Measurements from ENCODE around the gene TICAM1. TPM values are rescaled to one million over a fixed set of nuclear protein-coding genes. Genes with fewer than 3 reads are reported as not detected.

Gene TICAM1
- total and polyA plus RNA-seq, 2 of the 13 experiments (the other 11 are each of a cell fraction or from before 2014, with no cell fraction given), result 0.33 to 0.95 TPM

DNA sequence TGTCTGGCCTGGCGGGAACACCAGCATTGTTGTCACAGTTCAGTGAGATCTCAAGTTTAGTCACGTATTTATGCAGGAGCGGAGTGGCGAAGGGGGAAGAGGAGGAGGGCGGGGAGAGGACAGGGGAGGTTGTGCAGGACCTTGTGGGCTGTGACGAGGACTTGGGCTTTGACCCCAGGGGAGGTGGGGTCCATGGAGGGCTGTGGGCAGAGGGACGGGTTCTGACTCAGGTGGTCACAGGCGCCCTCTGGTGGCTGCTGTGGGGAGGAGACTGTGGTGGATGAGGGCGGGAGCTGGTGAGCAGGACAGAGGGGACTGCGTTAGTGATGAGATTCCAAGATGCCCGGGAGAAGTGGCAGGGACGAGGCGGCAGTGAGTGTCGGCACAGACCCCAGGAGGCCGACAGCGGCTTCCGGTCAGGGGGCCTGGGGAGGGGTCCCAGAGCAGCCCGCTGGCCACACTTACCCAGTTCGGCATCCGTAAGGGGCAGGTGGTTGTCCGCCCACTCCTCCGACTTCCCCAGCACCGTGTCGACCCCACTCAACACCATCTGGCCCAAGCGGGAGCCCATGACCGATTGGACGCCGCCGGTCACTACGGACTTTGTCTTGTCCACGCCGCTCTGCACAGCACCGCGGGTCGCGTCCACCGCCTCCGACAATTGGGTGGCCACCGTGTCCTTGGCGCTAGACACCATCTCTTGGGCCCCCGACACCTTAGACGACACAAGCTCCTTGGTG is 20.2 kb upstream of the TICAM1 start (continued):
- TF ChIP-seq, protein P1, sequence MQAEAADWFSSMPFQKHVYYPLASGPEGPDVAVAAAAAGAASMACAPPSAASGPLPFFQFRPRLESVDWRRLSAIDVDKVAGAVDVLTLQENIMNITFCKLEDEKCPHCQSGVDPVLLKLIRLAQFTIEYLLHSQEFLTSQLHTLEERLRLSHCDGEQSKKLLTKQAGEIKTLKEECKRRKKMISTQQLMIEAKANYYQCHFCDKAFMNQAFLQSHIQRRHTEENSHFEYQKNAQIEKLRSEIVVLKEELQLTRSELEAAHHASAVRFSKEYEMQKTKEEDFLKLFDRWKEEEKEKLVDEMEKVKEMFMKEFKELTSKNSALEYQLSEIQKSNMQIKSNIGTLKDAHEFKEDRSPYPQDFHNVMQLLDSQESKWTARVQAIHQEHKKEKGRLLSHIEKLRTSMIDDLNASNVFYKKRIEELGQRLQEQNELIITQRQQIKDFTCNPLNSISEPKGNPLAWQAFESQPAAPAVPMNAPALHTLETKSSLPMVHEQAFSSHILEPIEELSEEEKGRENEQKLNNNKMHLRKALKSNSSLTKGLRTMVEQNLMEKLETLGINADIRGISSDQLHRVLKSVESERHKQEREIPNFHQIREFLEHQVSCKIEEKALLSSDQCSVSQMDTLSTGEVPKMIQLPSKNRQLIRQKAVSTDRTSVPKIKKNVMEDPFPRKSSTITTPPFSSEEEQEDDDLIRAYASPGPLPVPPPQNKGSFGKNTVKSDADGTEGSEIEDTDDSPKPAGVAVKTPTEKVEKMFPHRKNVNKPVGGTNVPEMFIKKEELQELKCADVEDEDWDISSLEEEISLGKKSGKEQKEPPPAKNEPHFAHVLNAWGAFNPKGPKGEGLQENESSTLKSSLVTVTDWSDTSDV (CRISPR knock-in tag; IDR thresholded peaks at IDR 0.05), result no peak
- TF ChIP-seq KDM5A (IDR thresholded peaks at IDR 0.05; ENCODE audit: borderline replicate concordance, low read length) (no peak), GABPA (IDR thresholded peaks at IDR 0.05; ENCODE audit: low read depth, low read length) (no peak), GABPA (CRISPR knock-in tag; IDR thresholded peaks at IDR 0.05; ENCODE audit: low read depth) (no peak), TCF7 (IDR thresholded peaks at IDR 0.05; ENCODE audit: low read depth) (no peak), PTBP1 (IDR thresholded peaks at IDR 0.05; ENCODE audit: low read depth, low read length, poor library complexity, severe bottlenecking) (no peak), ZNF703 (CRISPR knock-in tag; IDR thresholded peaks at IDR 0.05; ENCODE audit: borderline replicate concordance) (no peak), ZNF441 (CRISPR knock-in tag; IDR thresholded peaks at IDR 0.05; ENCODE audit: borderline replicate concordance) (no peak), SMARCC2 (IDR thresholded peaks at IDR 0.05) (no peak), MAFK (conservative IDR thresholded peaks at IDR 0.05 in 1 of 2, IDR thresholded peaks at IDR 0.05 in 1 of 2; ENCODE audit: low read length in 2 of 2) (no peak), ELF4 (CRISPR knock-in tag; IDR thresholded peaks at IDR 0.05; ENCODE audit: borderline replicate concordance) (no peak)
- TF ChIP-seq, protein P2, sequence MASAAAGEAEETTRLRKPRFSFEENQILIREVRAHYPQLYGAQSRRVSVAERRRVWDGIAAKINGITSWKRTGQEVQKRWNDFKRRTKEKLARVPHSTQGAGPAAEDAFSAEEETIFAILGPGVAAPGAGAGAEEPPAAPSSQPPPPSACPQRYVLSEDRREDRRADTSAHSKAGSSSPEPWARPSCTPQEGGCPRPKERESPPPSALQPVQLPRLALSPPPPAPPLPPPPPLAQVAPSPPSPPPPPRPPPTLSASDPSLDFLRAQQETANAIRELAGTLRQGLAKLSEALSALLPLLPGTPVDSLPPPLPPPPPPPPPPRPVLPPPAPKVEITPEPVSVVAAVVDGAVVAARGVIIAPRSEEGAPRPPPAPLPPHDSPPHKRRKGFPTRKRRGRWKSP (CRISPR knock-in tag; IDR thresholded peaks at IDR 0.05), result no peak
- TF ChIP-seq, protein P3, sequence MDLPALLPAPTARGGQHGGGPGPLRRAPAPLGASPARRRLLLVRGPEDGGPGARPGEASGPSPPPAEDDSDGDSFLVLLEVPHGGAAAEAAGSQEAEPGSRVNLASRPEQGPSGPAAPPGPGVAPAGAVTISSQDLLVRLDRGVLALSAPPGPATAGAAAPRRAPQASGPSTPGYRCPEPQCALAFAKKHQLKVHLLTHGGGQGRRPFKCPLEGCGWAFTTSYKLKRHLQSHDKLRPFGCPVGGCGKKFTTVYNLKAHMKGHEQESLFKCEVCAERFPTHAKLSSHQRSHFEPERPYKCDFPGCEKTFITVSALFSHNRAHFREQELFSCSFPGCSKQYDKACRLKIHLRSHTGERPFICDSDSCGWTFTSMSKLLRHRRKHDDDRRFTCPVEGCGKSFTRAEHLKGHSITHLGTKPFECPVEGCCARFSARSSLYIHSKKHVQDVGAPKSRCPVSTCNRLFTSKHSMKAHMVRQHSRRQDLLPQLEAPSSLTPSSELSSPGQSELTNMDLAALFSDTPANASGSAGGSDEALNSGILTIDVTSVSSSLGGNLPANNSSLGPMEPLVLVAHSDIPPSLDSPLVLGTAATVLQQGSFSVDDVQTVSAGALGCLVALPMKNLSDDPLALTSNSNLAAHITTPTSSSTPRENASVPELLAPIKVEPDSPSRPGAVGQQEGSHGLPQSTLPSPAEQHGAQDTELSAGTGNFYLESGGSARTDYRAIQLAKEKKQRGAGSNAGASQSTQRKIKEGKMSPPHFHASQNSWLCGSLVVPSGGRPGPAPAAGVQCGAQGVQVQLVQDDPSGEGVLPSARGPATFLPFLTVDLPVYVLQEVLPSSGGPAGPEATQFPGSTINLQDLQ (CRISPR knock-in tag; IDR thresholded peaks at IDR 0.05), result no peak
- TF ChIP-seq, protein P4, sequence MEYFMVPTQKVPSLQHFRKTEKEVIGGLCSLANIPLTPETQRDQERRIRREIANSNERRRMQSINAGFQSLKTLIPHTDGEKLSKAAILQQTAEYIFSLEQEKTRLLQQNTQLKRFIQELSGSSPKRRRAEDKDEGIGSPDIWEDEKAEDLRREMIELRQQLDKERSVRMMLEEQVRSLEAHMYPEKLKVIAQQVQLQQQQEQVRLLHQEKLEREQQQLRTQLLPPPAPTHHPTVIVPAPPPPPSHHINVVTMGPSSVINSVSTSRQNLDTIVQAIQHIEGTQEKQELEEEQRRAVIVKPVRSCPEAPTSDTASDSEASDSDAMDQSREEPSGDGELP (IDR thresholded peaks at IDR 0.05; ENCODE audit: borderline replicate concordance, low read depth), result peak; percentile 43; the same call in 1 of the 2 replicates
- TF ChIP-seq, protein P5, sequence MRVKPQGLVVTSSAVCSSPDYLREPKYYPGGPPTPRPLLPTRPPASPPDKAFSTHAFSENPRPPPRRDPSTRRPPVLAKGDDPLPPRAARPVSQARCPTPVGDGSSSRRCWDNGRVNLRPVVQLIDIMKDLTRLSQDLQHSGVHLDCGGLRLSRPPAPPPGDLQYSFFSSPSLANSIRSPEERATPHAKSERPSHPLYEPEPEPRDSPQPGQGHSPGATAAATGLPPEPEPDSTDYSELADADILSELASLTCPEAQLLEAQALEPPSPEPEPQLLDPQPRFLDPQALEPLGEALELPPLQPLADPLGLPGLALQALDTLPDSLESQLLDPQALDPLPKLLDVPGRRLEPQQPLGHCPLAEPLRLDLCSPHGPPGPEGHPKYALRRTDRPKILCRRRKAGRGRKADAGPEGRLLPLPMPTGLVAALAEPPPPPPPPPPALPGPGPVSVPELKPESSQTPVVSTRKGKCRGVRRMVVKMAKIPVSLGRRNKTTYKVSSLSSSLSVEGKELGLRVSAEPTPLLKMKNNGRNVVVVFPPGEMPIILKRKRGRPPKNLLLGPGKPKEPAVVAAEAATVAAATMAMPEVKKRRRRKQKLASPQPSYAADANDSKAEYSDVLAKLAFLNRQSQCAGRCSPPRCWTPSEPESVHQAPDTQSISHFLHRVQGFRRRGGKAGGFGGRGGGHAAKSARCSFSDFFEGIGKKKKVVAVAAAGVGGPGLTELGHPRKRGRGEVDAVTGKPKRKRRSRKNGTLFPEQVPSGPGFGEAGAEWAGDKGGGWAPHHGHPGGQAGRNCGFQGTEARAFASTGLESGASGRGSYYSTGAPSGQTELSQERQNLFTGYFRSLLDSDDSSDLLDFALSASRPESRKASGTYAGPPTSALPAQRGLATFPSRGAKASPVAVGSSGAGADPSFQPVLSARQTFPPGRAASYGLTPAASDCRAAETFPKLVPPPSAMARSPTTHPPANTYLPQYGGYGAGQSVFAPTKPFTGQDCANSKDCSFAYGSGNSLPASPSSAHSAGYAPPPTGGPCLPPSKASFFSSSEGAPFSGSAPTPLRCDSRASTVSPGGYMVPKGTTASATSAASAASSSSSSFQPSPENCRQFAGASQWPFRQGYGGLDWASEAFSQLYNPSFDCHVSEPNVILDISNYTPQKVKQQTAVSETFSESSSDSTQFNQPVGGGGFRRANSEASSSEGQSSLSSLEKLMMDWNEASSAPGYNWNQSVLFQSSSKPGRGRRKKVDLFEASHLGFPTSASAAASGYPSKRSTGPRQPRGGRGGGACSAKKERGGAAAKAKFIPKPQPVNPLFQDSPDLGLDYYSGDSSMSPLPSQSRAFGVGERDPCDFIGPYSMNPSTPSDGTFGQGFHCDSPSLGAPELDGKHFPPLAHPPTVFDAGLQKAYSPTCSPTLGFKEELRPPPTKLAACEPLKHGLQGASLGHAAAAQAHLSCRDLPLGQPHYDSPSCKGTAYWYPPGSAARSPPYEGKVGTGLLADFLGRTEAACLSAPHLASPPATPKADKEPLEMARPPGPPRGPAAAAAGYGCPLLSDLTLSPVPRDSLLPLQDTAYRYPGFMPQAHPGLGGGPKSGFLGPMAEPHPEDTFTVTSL (CRISPR knock-in tag; IDR thresholded peaks at IDR 0.05; ENCODE audit: borderline replicate concordance), result no peak

All from HepG2 (cell line).